Stimulated activated CD4-positive, alpha-beta T cell treated with anti-CD3 and anti-CD28 coated beads, Interleukin-12 subunit alpha, Interleukin-12 subunit beta, amount 100 ng/mL, for 24 hours (primary cell): ENCODE measurements around the gene PLCH2.

Experiments
- DNase-seq, 2 experiments: peaks; one replicate each; pipeline ENCODE4 v3.0.0-alpha.2; 2020; ENCODE audit warnings: low read depth in 2 of 2

The PLCH2 gene

GRCh38 chr1:2459757-2460156 lies 16.3 kb upstream of the PLCH2 start:
- no peak for DNase-seq

DNA sequence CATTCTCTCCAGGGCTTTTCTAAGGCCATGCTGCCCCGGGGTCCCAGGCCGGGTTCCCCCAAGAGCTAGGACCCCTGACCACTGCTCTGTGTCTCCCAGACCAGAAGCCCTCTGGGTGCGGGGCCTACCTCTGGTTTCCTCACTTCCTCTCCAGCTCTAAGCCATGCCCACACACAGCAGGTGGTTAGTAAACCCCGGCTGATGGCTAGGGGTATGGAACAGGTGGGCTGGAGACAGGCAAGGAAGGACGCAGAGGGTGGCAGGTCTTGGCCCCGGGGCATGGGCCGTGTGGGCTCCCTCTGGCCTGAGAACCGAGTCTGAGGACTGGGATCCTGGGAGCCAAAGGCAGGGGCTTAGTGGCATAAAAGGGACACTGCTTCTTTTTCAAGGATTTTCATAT lies 15.9 kb upstream of the PLCH2 start:
- no peak for DNase-seq

GRCh38 chr1:2460996-2461751 lies 14.9 kb upstream of the PLCH2 start:
- no peak for DNase-seq

- no peak for DNase-seq
These were observed 13.3 kb upstream of the PLCH2 start for GRCh38 chr1:2462819-2463218.

DNA sequence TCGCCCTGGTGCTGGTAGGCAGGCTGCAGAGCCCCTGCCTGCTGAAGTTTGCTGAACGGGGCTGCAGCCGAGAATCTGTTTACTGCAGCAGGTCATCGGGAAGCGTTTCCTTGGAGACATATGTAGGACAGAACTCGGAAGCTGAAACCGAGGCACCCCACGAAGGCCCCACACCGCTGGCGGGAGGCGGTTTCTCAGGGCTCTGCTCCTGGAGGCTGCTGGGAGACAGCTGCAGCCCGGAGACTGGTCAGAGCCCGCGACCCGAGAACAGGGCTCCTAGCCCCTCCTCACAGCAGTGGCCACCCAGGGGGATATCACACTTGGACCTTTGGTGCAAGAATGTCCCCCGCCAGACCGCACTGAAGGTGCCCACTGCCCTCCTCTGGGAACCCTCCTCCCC lies 12.7 kb upstream of the PLCH2 start:
- no peak for DNase-seq

- no peak for DNase-seq
These were observed 10.5 kb upstream of the PLCH2 start for GRCh38 chr1:2465371-2466269.

DNA sequence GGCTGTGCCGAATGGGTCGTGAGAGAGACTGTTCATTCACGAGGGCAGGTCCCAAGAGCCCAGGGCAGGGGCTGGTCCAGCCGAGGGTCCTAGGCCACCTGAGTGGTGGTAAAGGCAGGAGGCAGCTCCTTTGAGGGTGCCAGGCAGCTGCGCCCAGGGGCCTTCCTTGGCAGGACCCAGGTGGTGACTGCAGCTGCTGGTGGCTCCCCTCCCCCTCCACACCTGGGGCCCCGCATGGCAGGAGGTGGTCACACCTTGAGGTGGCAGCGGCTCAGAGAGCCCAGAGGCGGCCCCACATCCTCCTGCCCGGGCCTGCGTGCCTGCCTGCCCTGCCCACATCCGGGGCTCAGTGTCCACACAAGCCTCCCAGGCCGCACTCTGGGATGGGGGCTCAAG lies 9.8 kb upstream of the PLCH2 start:
- DNase-seq: no peak

DNA sequence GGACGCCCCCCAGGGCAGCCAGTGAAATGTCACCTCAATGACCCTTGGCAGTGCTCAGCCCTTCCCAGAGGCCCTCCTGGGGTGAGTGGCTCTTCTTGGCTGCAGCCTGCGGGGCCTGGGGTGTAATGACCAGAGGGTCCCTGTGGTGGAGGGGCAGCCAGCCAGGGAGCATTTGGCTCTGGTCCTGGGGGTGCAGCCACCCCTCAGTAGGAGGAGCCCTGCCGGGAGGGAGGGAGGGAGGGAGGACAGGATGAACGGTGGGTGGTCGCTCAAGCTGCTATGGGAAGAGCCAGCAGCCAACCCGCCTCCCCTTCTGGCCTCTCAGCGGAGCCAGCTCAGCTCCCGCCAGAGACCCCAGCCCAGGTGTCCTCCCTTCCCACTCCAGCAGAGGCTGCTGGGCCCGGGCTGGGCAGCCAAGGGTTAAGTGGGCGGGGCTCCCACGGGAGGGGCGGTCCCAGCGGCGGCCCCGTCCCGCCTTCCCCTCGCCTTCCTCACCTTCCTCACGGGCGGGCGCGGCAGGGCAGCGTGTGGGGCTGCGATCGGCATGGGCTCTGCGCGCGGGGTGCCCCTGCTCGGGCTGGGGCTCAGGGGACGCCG lies 9.0 kb upstream of the PLCH2 start:
- peak; percentile 2 to 27 for DNase-seq

- DNase-seq: peak in 1 of 2 experiments; percentile 18
These were observed 8.0 kb upstream of the PLCH2 start for GRCh38 chr1:2468041-2468472.

DNA sequence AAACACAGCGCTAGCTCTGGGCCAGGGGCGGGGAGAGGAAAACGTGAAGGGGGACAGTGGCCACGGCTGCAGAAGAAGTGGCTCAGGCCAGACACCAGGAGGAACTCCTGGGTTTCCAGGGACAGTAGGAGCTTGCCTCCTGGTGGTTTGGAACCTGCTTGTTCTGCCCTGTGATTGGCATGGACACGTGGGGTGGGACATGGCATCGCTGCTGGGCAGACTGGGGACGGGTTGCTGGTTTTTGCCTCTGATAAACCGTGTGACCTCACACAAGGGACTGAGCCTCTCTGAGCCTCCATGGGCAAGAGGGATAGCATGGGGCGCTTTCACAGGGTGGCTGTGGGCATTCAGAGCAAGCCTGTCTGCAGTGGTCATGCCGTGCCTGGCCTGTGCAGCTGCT lies 7.5 kb upstream of the PLCH2 start:
- DNase-seq: no peak

- DNase-seq: no peak
These were observed 6.8 kb upstream of the PLCH2 start for GRCh38 chr1:2469103-2469940.

DNA sequence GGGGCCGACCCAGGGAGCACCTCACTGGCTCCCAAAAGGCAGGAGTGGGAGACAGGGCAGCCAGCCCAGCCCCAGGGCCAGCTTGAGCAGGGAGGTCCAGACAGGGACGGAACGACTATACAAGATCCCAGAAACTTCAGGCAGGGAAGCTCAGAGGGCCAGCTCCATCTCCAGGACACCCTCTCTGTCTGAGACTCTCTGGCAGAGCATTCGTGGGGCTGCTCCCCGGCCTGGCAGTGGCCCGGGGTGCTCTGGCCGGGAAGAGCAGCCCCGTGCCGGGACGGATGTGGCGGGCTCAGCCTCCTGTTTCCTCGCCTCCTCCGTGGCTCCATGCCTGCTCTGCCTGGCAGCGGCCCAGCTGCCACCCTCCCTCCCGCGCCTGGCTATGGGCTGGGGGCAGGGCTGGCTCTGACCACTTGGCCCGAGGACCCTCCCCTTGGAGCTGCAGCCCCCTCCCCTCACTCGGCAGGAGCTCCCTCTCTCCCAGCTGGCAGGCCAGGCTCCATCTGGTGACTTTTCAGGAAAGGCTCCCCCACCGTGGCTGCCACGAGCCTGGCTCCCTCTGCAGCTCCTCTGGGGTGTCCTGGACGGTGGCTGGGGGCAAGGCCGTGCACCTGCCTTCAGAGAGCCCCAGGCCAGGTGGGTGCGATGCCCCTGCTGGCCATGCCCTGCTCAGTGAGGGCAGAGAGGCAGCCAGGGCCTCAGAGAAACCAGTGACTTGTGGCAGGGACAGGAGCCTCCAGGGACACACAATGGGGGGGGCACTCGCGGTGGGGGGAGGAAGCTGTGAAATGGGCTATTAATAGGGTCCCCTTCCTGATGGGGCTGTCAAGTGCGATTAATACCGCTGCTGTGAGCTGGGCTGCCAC lies 5.6 kb upstream of the PLCH2 start:
- DNase-seq: no peak

- no peak for DNase-seq
These were observed 5.0 kb upstream of the PLCH2 start for GRCh38 chr1:2471159-2471471.

- DNase-seq: no peak
These were observed 4.5 kb upstream of the PLCH2 start for GRCh38 chr1:2471587-2472001.

DNA sequence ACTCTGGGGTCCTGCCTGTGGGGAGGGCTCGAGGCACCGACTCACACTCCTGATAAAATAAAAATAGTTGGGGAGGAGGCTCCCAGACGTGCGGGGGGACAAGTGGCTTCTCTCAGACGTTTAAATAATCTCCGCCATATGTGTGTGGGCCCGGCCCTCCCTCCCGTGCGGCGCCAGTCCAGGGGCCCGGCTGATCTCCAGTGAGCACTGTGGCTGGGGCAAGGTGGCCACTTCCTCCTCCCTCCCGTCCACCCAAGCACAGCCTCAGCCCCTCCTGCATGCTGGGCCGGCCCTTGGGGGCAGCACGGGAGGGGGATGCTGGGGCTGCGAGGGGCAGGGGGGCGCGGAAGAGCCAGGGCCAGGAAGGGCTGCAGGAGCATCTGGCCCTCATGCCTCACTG lies 4.0 kb upstream of the PLCH2 start:
- DNase-seq: no peak

GRCh38 chr1:2472561-2473177 lies 3.4 kb upstream of the PLCH2 start:
- DNase-seq: no peak

GRCh38 chr1:2473198-2473597 lies 2.9 kb upstream of the PLCH2 start:
- DNase-seq: no peak

DNA sequence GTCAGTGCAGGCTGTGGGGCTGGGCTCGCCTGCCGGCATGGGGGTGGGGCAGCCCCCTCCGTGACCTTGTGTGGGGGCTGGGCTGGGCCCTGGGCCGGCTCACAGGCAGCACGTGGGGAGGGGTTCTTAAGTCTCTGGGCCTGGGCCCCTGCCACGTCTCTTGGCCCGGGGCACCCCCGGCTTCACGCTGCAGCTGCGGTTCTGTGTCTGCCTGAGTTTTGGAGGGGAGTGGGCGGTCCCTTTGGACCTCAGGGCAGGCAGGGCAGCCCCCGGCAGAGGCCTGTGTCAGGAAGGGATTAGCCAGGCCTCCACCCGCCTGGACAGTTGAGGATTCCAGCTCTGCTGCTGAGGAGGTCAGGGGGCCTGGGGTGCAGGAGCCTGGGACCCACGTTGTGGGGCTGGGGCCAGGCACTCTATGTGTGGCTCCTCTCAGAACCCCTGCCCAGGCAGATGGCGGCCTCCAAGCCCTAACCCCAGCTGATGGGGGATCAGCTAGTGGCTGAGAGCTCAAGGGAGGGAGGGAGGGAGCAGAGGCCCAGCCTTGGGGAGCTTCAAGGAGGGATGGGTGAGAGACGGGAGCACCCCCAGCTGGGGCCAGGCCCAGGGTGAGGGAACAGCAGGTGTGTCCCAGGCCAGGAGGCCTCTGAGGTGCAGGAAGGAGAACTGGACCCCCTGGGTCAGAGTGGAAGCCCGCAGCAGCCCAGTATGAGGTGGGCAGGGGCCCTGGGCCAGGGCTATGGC lies 1.8 kb upstream of the PLCH2 start:
- no peak for DNase-seq

GRCh38 chr1:2474933-2475371 lies 1.1 kb upstream of the PLCH2 start:
- no peak for DNase-seq

- DNase-seq: no peak
These were observed 518 bp upstream of the PLCH2 start for GRCh38 chr1:2475571-2475970.
